CD8-positive, alpha-beta memory T cell (primary cell): ENCODE measurements around the gene ANKRD42. TPM values are rescaled to one million over a fixed set of nuclear protein-coding genes. Genes with fewer than 3 reads are reported as not detected.

ENCODE experiments used
- CTCF ChIA-PET: fragments of 350-600 bp; sonication (Branson Sonifier 250); formaldehyde crosslinking; loops from one replicate; lab custom pipeline; 2021; ENCODE audit warnings: antibody characterized with exemption; lab: Charles Lee
- POLR2A ChIA-PET: fragments of 350-600 bp; sonication (Branson Sonifier 250); formaldehyde crosslinking; loops from one replicate; lab custom pipeline; 2021; ENCODE audit warnings: antibody characterized with exemption; lab: Charles Lee
- DNase-seq, 5 donors: peaks; one replicate each; pipeline versions ENCODE4 v3.0.0 to v3.0.0-alpha.2; 2020 to 2022; ENCODE audit warnings: mixed read lengths in 1 of 5
- H3K27ac ChIP-seq: one replicate; pipeline ENCODE4 v1.7.0; 2013; ENCODE audit warnings: low read depth, mild to moderate bottlenecking, low read length, moderate library complexity
- H3K27me3 ChIP-seq: 2 replicates; pipeline ENCODE4 v1.7.0; 2013; ENCODE audit warnings: low read length, mild to moderate bottlenecking; ENCODE audit not compliant: insufficient read depth, poor library complexity, severe bottlenecking
- H3K36me3 ChIP-seq: 2 replicates; pipeline ENCODE4 v1.7.0; 2013; ENCODE audit warnings: mild to moderate bottlenecking, low read length, moderate library complexity; ENCODE audit not compliant: insufficient read depth
- H3K4me1 ChIP-seq: 2 replicates; pipeline ENCODE4 v1.7.0; 2013; ENCODE audit warnings: mild to moderate bottlenecking, low read length, moderate library complexity; ENCODE audit not compliant: insufficient read depth
- H3K4me3 ChIP-seq: 2 replicates; pipeline ENCODE4 v1.7.0; 2013; ENCODE audit warnings: mild to moderate bottlenecking, low read length
- H3K9me3 ChIP-seq: 2 replicates; pipeline ENCODE4 v1.7.0; 2013; ENCODE audit warnings: mild to moderate bottlenecking, low read length
- H3K27ac Mint-ChIP-seq, 8 donors: one replicate each; pipeline ENCODE4 v1.8.0; 2020 to 2021; ENCODE audit warnings: mixed read lengths in 8 of 8, mild to moderate bottlenecking in 6 of 8, inconsistent platforms in 3 of 8, moderate library complexity in 3 of 8
- H3K27me3 Mint-ChIP-seq, 2 donors: one replicate each; pipeline ENCODE4 v1.8.0; 2020 to 2021; ENCODE audit warnings: mixed read lengths in 2 of 2, mild to moderate bottlenecking in 1 of 2, moderate library complexity in 1 of 2
- H3K36me3 Mint-ChIP-seq, 3 donors: one replicate each; pipeline ENCODE4 v1.8.0; 2020 to 2021; ENCODE audit warnings: mixed read lengths in 3 of 3, inconsistent platforms in 1 of 3, mild to moderate bottlenecking in 1 of 3
- H3K4me1 Mint-ChIP-seq, 3 donors: one replicate each; pipeline ENCODE4 v1.8.0; 2020 to 2021; ENCODE audit warnings: mixed read lengths in 3 of 3, inconsistent platforms in 1 of 3, mild to moderate bottlenecking in 1 of 3
- H3K4me3 Mint-ChIP-seq, 7 donors: one replicate each; pipeline ENCODE4 v1.8.0; 2020 to 2021; ENCODE audit warnings: mixed read lengths in 7 of 7, mild to moderate bottlenecking in 6 of 7, moderate library complexity in 4 of 7, inconsistent platforms in 2 of 7
- H3K9me3 Mint-ChIP-seq, 5 donors: one replicate each; pipeline ENCODE4 v1.8.0; 2020 to 2022; ENCODE audit warnings: mixed read lengths in 5 of 5, mild to moderate bottlenecking in 3 of 5, moderate library complexity in 2 of 5, inconsistent platforms in 1 of 5
- polyA plus RNA-seq: library from polyadenylated mRNA; unstranded; fragments of 300-500 nt; fragmentation: Illumina TruSeq; gene quantifications from one replicate; pipeline ENCODE4 v1.2.3, GENCODE V29; 2021
- total RNA-seq, 2 experiments: library from RNA; stranded (reverse); gene quantifications; one replicate each; pipeline ENCODE4 v1.2.3, GENCODE V29; 2021

The ANKRD42 gene
- total RNA-seq (10 to 100 TPM in 1 of 2 experiments, 1 to 10 TPM in 1; 9.7 to 10.3 TPM), polyA plus RNA-seq (6.0 TPM)

DNA sequence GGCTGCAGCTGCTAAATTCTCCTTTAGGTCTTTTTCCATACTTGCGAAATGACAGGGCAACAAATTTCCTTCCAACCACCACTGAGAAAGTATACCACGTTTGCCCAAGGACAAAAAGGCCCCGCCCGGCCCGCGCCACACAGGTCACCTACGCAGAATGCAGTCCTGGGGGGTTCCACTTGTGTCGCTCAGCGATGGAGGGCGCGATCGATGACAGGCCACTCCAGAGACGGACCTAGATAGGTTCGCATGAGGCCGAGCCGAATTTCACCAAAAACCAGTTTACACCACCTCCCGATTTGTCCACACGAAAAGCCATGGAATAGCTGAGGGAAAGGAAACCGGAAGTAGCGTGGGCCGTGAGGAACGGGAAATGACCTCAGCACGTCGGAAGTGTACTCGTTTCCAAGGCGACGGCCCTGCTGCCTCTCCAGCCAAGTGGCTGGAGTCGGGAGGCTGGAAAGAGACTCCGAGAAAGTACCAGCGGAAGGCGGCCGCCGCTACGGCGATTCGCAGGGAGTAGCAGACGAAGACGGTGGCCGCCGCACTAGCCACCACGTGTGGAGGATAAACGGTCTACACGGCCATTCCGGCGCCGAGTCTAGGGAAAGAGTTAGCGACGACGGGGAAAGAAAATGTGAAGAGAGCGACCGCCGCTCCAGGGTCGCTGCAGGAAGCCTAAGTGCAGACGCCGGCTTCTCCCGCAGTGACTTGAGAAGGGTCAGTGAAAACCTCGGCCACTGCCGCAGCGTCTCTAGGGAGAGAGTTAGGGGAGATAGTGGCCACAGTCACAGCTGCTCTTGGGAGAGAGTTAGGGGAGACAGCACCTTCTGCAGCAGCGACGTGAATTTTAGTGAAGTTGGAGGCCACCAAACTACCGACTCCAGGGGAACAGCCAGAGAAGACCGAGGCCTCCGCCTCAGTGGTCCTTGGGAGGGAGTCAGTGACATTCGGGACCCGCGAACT, at the start of gene ANKRD42:
Gene ANKRD42 (plus strand): TSS at position 398 of the 966 bp plus-strand sequence. CDS start 959 bp downstream, outside the sequence.
- Mint-ChIP-seq H3K4me3 (peak within 1 kb of the TSS; percentile 98 to 100 (median 99)), H3K4me1 (peaks cover 50 to 65% (median 59%) of the 10 kb centered on the region in 3 donors), H3K27me3 (peaks cover 0 to 3% of the 10 kb centered on the region in 2 donors), H3K27ac (peak within 1 kb of the TSS; percentile 98 to 100 (median 100)), H3K36me3 (peaks cover 0 to 53% (median 14%) of the 10 kb centered on the region in 3 donors), H3K9me3 (no peaks in the 10 kb centered on the region)
- H3K9me3 ChIP-seq, result no peaks in the 10 kb centered on the region
- peak within 1 kb of the TSS; percentile 96 for H3K4me3 ChIP-seq
- H3K27me3 ChIP-seq, result no peaks in the 10 kb centered on the region
- CTCF ChIA-PET, result interaction anchor here (1.0 to 1.9 kb wide), 5 partner anchors 37 to 326 kb away, joined by 3 to 7 read pairs (median 4); partner anchors contain the start of genes CCDC90B, DDIAS, PCF11 and PRCP
- H3K27ac ChIP-seq, result peak within 1 kb of the TSS; percentile 99
- peaks cover 34% of the 10 kb centered on the region for H3K4me1 ChIP-seq
- POLR2A ChIA-PET, result interaction anchor here (0.6 to 2.5 kb wide), 8 partner anchors 10 to 292 kb away, joined by 3 to 22 read pairs (median 4); partner anchors contain the start of genes CCDC90B, DDIAS and PCF11
- peak; percentile 79 to 92 (median 89) for DNase-seq
- peaks cover 5% of the 10 kb centered on the region for H3K36me3 ChIP-seq

DNA sequence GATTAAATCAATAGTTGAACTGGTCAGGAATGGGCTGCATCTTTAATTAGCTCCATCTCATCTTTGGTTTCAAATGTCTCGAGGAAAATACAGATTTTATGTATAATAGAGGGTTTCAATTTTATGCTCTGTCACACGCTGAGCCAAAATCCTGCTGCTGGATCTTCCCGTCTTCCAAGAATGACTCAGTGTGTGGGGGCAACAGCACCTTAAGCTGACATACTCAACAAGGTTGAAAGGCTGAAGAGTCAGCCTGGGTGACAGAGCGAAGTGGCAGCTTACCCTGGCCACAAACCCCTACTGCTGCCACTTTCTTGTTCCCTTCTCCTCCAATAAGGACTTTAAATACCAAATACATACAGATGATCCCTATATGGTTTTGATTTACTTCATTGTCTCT, 45.6 kb upstream of the ANKRD42 start:
- ChIA-PET CTCF (no interaction called here), POLR2A (interaction anchor here (0.9 to 1.1 kb wide), 2 partner anchors 8 to 10 kb away, joined by 3 to 4 read pairs; partner anchors contain the start of gene PCF11)
- no peak overlapping the region for H3K4me3 Mint-ChIP-seq

DNA sequence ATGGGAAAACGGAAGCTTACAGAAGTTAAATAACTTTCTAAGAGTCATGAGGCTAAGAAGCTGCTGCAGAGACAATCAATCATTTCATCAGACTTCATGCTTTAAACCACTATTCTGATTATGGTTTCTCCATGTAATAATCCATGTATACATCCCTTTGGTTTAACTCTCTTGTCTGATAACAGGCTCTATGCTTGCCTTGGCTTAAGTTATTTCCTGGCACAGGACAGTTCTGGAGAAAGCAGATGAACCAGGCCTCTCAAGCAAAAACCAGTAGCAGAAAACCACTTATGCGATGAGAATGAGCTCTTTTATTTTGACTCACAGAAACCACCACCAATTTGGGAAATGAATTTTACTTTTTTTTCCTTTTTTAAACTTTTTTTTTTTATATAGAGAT, 43.1 kb upstream of the ANKRD42 start:
- H3K27me3 Mint-ChIP-seq, result no peaks in the 10 kb centered on the region
- CTCF ChIA-PET, result no interaction called here
- Histone ChIP-seq H3K9me3 (no peaks in the 10 kb centered on the region), H3K4me1 (no peaks in the 10 kb centered on the region), H3K27me3 (no peaks in the 10 kb centered on the region), H3K36me3 (no peaks in the 10 kb centered on the region), H3K27ac (no peak overlapping the region), H3K4me3 (no peak overlapping the region)
- no peak for DNase-seq
- H3K27ac Mint-ChIP-seq, result no peak overlapping the region
- POLR2A ChIA-PET, result interaction anchor here (0.7 kb wide), 1 partner anchor 186 kb away, joined by 3 read pairs; no protein-coding TSS in a partner anchor
- H3K4me3 Mint-ChIP-seq, result no peak overlapping the region
- peaks cover 3 to 4% (median 4%) of the 10 kb centered on the region in 3 donors for H3K4me1 Mint-ChIP-seq
- no peaks in the 10 kb centered on the region for H3K9me3 Mint-ChIP-seq
- no peaks in the 10 kb centered on the region for H3K36me3 Mint-ChIP-seq

More for the DNA sequence above, 45.6 kb upstream of the ANKRD42 start:
- Mint-ChIP-seq H3K27ac (peak overlapping the region in 2 of 8 donors; percentile 40 to 52), H3K36me3 (no peaks in the 10 kb centered on the region), H3K9me3 (no peaks in the 10 kb centered on the region), H3K4me1 (no peaks in the 10 kb centered on the region), H3K27me3 (no peaks in the 10 kb centered on the region)
- Histone ChIP-seq H3K4me3 (no peak overlapping the region), H3K9me3 (no peaks in the 10 kb centered on the region), H3K27me3 (no peaks in the 10 kb centered on the region), H3K27ac (no peak overlapping the region), H3K36me3 (no peaks in the 10 kb centered on the region), H3K4me1 (no peaks in the 10 kb centered on the region)
- DNase-seq, result no peak

DNA sequence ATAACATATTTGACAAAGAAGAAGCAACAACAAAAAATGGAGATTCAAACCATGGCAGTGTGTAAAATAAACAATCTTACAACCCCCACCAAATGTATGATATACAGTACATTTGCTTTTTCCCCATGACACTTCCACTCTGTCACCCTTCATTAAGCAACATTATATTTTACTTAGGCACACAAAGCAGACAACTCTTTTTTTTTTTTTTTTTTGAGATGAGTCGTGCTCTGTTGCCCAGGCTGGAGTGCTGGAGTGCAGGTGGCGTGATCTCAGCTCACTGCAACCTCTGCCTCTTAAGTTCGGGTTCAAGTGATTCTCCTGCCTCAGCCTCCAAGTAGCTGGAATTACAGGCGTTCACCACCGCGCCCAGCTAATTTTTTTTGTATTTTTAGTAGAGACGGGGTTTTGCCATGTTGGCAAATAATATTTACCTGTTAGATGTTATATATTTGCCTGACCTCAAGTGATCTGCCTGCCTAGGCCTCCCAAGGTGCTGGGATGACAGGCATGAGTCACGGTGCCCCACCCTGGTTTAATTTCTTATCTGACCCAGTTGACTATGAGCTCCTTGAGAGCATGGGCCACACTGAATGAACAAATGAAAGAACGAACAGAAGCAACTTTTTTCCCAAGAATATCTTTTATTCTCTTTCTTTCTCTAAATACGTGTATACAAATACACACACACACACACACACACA, 42.1 kb upstream of the ANKRD42 start:
- Histone ChIP-seq H3K27me3 (no peaks in the 10 kb centered on the region), H3K27ac (peak overlapping the region; percentile 7), H3K4me1 (no peaks in the 10 kb centered on the region), H3K4me3 (no peak overlapping the region), H3K9me3 (no peaks in the 10 kb centered on the region), H3K36me3 (no peaks in the 10 kb centered on the region)
- Mint-ChIP-seq H3K27ac (no peak overlapping the region), H3K27me3 (no peaks in the 10 kb centered on the region), H3K9me3 (no peaks in the 10 kb centered on the region), H3K36me3 (peaks cover 0 to 6% (median 0%) of the 10 kb centered on the region in 3 donors), H3K4me1 (peaks cover 4 to 8% (median 6%) of the 10 kb centered on the region in 3 donors), H3K4me3 (no peak overlapping the region)
- DNase-seq, result no peak
- ChIA-PET CTCF (no interaction called here), POLR2A (no interaction called here)

DNA sequence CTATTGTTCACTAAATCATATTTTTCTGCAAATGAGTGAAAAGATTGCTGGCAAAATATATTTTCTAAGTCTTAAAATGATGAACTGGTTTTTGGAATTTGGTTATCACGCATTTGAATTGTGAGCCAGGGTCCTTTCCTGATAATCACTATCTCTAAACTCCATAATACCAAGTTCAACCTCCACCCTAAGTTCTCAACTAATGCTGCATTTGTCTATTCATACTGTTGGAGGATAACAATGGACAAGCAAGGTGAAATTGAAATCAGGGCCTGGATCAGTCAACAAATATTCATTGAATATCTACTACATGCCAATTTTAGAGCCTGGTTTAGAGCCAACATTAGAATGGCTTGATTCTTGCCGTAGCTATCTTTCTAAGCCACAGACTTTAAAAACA, 41.2 kb upstream of the ANKRD42 start:
- H3K4me1 Mint-ChIP-seq, result peaks cover 4 to 8% (median 6%) of the 10 kb centered on the region in 3 donors
- H3K9me3 Mint-ChIP-seq, result peaks cover 0 to 2% (median 0%) of the 10 kb centered on the region in 5 donors
- no peak overlapping the region for H3K27ac ChIP-seq
- DNase-seq, result no peak
- no peaks in the 10 kb centered on the region for H3K9me3 ChIP-seq
- peaks cover 0 to 3% of the 10 kb centered on the region in 2 donors for H3K27me3 Mint-ChIP-seq
- peaks cover 0 to 11% (median 0%) of the 10 kb centered on the region in 3 donors for H3K36me3 Mint-ChIP-seq
- no peaks in the 10 kb centered on the region for H3K4me1 ChIP-seq
- H3K27me3 ChIP-seq, result no peaks in the 10 kb centered on the region
- CTCF ChIA-PET, result no interaction called here
- POLR2A ChIA-PET, result no interaction called here
- peak overlapping the region in 1 of 7 donors; percentile 40 for H3K4me3 Mint-ChIP-seq
- no peak overlapping the region for H3K4me3 ChIP-seq
- H3K27ac Mint-ChIP-seq, result no peak overlapping the region
- H3K36me3 ChIP-seq, result no peaks in the 10 kb centered on the region

DNA sequence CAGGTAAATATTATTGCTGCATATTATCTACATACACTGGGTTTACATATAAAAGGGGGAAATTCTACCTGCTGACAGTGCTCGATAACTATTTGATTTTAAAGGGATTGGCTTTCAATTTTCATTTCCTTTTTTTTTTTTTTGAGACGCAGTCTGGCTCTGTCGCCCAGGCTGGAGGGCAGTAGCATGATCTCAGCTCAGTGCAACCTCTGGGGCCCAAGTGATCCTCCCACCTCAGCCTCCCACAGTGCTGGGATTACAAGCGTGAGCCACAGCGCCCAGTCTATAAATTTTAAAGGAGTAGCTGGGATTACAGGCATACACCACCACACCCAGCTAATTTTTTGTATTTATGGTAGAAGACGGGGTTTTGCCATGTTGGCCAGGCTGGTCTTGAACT, 39.7 kb upstream of the ANKRD42 start:
- no peaks in the 10 kb centered on the region for H3K4me1 ChIP-seq
- Mint-ChIP-seq H3K4me1 (peaks cover 4 to 8% (median 6%) of the 10 kb centered on the region in 3 donors), H3K27me3 (peaks cover 0 to 6% of the 10 kb centered on the region in 2 donors), H3K4me3 (no peak overlapping the region), H3K36me3 (peaks cover 0 to 25% (median 0%) of the 10 kb centered on the region in 3 donors), H3K27ac (no peak overlapping the region), H3K9me3 (peaks cover 0 to 2% (median 0%) of the 10 kb centered on the region in 5 donors)
- H3K27me3 ChIP-seq, result no peaks in the 10 kb centered on the region
- H3K4me3 ChIP-seq, result no peak overlapping the region
- ChIA-PET CTCF (no interaction called here), POLR2A (no interaction called here)
- no peak overlapping the region for H3K27ac ChIP-seq
- H3K9me3 ChIP-seq, result no peaks in the 10 kb centered on the region
- no peak for DNase-seq
- no peaks in the 10 kb centered on the region for H3K36me3 ChIP-seq

DNA sequence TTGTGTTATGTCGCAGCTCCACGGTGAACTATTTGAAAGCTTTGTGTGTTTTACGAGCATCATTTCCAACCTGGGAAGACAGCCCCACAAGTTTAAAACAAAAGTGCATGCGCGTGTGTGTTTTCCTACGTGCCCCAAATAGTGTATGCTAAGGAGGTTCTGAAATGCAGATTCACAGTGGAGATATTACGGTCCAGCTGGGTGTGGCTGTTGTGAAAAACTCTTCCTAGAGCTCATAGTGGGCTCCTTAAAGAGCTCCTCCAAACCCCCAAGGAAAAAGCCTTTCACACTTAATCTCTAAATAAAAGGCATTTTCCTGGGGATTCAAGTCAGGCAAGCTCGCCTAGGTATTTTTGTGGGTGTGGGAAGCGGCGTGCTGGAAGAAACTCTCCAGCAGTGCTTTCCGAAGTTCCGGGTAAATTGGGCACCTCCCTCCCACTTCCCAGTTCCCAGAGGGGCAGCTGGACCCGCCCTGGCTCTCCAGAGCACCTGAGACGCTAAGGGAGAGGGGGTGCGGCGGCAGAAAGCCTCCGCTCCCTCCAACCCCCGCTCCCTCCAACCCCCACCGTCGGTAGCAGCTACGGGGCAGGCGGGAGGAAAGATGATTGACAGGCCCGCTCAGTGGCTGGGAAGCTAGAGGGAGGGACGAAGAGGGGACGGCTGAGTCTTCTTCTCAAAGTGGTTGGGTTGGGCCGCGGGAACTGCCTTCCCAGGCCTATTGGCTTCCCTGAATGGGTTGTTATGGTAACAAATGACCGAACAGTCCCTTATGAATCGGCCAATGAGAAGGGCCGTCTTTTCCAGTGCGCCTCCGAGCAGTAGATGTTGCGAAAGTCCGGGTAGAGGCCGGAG, 37.1 kb upstream of the ANKRD42 start:
- Mint-ChIP-seq H3K4me1 (peaks cover 25 to 34% (median 28%) of the 10 kb centered on the region in 3 donors), H3K9me3 (peaks cover 0 to 2% (median 0%) of the 10 kb centered on the region in 5 donors), H3K27me3 (peaks cover 0 to 6% of the 10 kb centered on the region in 2 donors), H3K27ac (peak overlapping the region; percentile 99 to 100 (median 100)), H3K4me3 (peak overlapping the region; percentile 98 to 100 (median 100)), H3K36me3 (peaks cover 3 to 49% (median 6%) of the 10 kb centered on the region in 3 donors)
- CTCF ChIA-PET, result interaction anchor here (0.7 to 2.1 kb wide), 12 partner anchors 35 to 256 kb away, joined by 3 to 8 read pairs (median 4); partner anchors contain the start of genes ANKRD42, CCDC90B, DDIAS and PRCP
- POLR2A ChIA-PET, result interaction anchor here (0.6 to 4.5 kb wide), 27 partner anchors 8 to 255 kb away, joined by 3 to 56 read pairs (median 6); partner anchors contain the start of genes ANKRD42, CCDC90B, DDIAS and PRCP
- no peaks in the 10 kb centered on the region for H3K27me3 ChIP-seq
- H3K4me1 ChIP-seq, result peaks cover 11% of the 10 kb centered on the region
- peak overlapping the region; percentile 94 for H3K4me3 ChIP-seq
- peak overlapping the region; percentile 99 for H3K27ac ChIP-seq
- no peaks in the 10 kb centered on the region for H3K36me3 ChIP-seq
- peak; percentile 96 to 99 (median 97) for DNase-seq
- no peaks in the 10 kb centered on the region for H3K9me3 ChIP-seq
